Fibroblast of the aortic adventitia (primary cell): ENCODE data around the gene CNTLN. TPM values are rescaled to one million over a fixed set of nuclear protein-coding genes. Genes with fewer than 3 reads are reported as not detected.

Experiments
- DNase-seq: peaks from one replicate; pipeline ENCODE4 v3.0.0-alpha.2; 2010; ENCODE audit warnings: low read depth
- H3K4me3 ChIP-seq: 2 replicates; pipeline ENCODE4 v1.5.1; 2011; ENCODE audit warnings: low read depth, mild to moderate bottlenecking, control low read depth, low read length, moderate library complexity
- small RNA-seq: library from RNA; depleted of rRNA; stranded (forward); fragments of <200 nt; gene quantifications from one replicate; pipeline ENCODE3, GENCODE V24; 2012
- total RNA-seq: library from RNA; depleted of rRNA; stranded (reverse); fragments of >200 nt; gene quantifications from 2 replicates; pipeline ENCODE4 v1.2.3, GENCODE V29; 2012; ENCODE audit warnings: low replicate concordance
- TF ChIP-seq, protein P1 (sequence below): IDR thresholded peaks from 2 replicates; pipeline ENCODE4 v1.5.1; 2011; ENCODE audit warnings: mild to moderate bottlenecking, low read length, control low read depth, inconsistent platforms; ENCODE audit not compliant: insufficient read depth

The CNTLN gene
- total RNA-seq, 1 donor = 27.2 TPM

GRCh38 chr9:17531642-17532254 lies 396.9 kb downstream of the CNTLN start:
- H3K4me3 ChIP-seq = peak overlapping the region; percentile 36
- TF ChIP-seq, protein P1, sequence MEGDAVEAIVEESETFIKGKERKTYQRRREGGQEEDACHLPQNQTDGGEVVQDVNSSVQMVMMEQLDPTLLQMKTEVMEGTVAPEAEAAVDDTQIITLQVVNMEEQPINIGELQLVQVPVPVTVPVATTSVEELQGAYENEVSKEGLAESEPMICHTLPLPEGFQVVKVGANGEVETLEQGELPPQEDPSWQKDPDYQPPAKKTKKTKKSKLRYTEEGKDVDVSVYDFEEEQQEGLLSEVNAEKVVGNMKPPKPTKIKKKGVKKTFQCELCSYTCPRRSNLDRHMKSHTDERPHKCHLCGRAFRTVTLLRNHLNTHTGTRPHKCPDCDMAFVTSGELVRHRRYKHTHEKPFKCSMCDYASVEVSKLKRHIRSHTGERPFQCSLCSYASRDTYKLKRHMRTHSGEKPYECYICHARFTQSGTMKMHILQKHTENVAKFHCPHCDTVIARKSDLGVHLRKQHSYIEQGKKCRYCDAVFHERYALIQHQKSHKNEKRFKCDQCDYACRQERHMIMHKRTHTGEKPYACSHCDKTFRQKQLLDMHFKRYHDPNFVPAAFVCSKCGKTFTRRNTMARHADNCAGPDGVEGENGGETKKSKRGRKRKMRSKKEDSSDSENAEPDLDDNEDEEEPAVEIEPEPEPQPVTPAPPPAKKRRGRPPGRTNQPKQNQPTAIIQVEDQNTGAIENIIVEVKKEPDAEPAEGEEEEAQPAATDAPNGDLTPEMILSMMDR = peak; percentile 67
- peak; percentile 63 for DNase-seq

- no peak overlapping the region for H3K4me3 ChIP-seq
- TF ChIP-seq, protein P1 = no peak
- DNase-seq = no peak
Observed at GRCh38 chr9:17532461-17532860, 397.6 kb downstream of the CNTLN start.

GRCh38 chr9:17535176-17535575 lies 400.3 kb downstream of the CNTLN start:
- H3K4me3 ChIP-seq = no peak overlapping the region
- DNase-seq = no peak
- TF ChIP-seq, protein P1 = no peak

DNA sequence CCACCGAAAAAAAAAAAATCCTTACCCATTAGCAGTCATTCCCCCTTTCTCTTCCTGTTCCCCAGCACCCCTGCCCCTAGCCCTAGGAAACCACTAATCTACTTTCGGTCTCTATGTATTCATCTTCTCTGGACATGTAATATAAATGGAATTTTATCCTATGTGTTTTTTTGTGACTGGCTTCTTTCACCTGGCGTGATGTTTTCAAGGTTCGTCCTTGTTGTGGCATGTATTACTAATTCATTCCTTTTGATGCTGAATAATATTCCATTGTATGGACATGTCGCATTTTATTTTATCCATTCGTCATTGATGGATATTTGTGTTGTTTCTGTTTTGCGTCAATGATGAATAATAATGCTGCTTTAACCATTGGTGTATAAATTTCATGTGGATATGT lies 401.2 kb downstream of the CNTLN start:
- no peak for DNase-seq
- no peak overlapping the region for H3K4me3 ChIP-seq
- TF ChIP-seq, protein P1 = no peak

DNA sequence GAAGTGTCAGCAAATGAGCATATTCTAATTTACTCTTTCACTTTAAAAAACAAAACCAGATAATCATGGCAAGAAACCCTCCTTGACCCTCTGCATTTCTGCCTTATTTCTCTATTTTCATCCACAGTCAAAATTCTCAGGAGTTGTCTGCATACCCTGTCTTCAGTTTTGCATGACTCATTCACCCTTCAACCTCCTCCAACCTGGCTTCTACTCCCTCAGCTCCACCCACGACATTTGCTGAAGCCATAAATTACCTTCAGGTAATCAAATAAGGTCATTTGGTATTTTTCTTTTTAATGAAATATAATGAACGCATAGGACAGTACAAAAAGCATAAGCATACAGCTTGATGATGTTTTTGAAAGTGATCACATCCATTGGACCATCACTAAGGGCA lies 416.2 kb downstream of the CNTLN start:
- no peak overlapping the region for H3K4me3 ChIP-seq
- TF ChIP-seq, protein P1 = no peak
- DNase-seq = no peak

Small RNA genes within 50 kb of the gene (small RNA-seq; reads per million reads assigned to genes)
- gene RPS29P33 = not detected
